CD4-positive, alpha-beta T cell (primary cell): ENCODE data around the gene MYCN. TPM values are rescaled to one million over a fixed set of nuclear protein-coding genes. Genes with fewer than 3 reads are reported as not detected.

Experiments used
- ATAC-seq: fragments of 200-7000 bp; cut with Tn5 transposase; one replicate; pipeline ENCODE4 v1.10.0; 2022; ENCODE audit warnings: mild to moderate bottlenecking; ENCODE audit not compliant: poor library complexity
- CTCF ChIA-PET: fragments of 350-600 bp; sonication (Branson Sonifier 250); formaldehyde crosslinking; loops from one replicate; lab custom pipeline; 2021; ENCODE audit warnings: antibody characterized with exemption, inconsistent platforms; lab: Charles Lee
- POLR2A ChIA-PET: fragments of 350-600 bp; sonication (Branson Sonifier 250); formaldehyde crosslinking; loops from one replicate; lab custom pipeline; 2021; ENCODE audit warnings: antibody characterized with exemption, inconsistent platforms; lab: Charles Lee
- DNase-seq, 14 experiments: peaks; one replicate each; pipeline ENCODE4 v3.0.0-alpha.2; 2013 to 2020; ENCODE audit warnings: mixed read lengths in 2 of 14
- H3K27ac ChIP-seq, 2 donors: one replicate each; pipeline versions ENCODE4 v1.5.1 to v1.7.0; 2013; ENCODE audit warnings: low read length in 2 of 2, low read depth in 1 of 2, mild to moderate bottlenecking in 1 of 2
- H3K27me3 ChIP-seq, 2 experiments: 1 replicate in 1 of 2; 2 replicates in 1 of 2; pipeline versions ENCODE4 v1.6.1 to v1.7.0; 2013; ENCODE audit warnings: low read length in 2 of 2, control low read depth in 1 of 2, mild to moderate bottlenecking in 1 of 2, moderate library complexity in 1 of 2; ENCODE audit not compliant: insufficient read depth in 2 of 2, control insufficient read depth in 1 of 2
- H3K36me3 ChIP-seq: one replicate; pipeline ENCODE4 v1.6.1; 2013; ENCODE audit warnings: low read length, control low read depth; ENCODE audit not compliant: insufficient read depth
- H3K4me1 ChIP-seq: one replicate; pipeline ENCODE4 v1.6.1; 2013; ENCODE audit warnings: low read length, control low read depth; ENCODE audit not compliant: insufficient read depth
- H3K4me3 ChIP-seq: one replicate; pipeline ENCODE4 v1.5.1; 2013; ENCODE audit warnings: mild to moderate bottlenecking, low read length, moderate library complexity
- H3K9me3 ChIP-seq, 2 experiments: 1 replicate in 1 of 2; 2 replicates in 1 of 2; pipeline versions ENCODE4 v1.6.1 to v1.7.0; 2013; ENCODE audit warnings: low read length in 2 of 2, mild to moderate bottlenecking in 2 of 2, control low read depth in 1 of 2, moderate library complexity in 1 of 2; ENCODE audit not compliant: control insufficient read depth in 1 of 2, insufficient read depth in 1 of 2
- H3K27ac Mint-ChIP-seq: one replicate; pipeline ENCODE4 v1.8.0; 2020; ENCODE audit warnings: mixed read lengths
- H3K27me3 Mint-ChIP-seq: one replicate; pipeline ENCODE4 v1.8.0; 2021; ENCODE audit warnings: mixed read lengths
- H3K36me3 Mint-ChIP-seq: one replicate; pipeline ENCODE4 v1.8.0; 2021; ENCODE audit warnings: low read depth, mixed read lengths
- H3K4me1 Mint-ChIP-seq: one replicate; pipeline ENCODE4 v1.8.0; 2021; ENCODE audit warnings: low read depth, mixed read lengths
- H3K4me3 Mint-ChIP-seq: one replicate; pipeline ENCODE4 v1.8.0; 2020; ENCODE audit warnings: mild to moderate bottlenecking, mixed read lengths
- H3K9me3 Mint-ChIP-seq: one replicate; pipeline ENCODE4 v1.8.0; 2020; ENCODE audit warnings: mixed read lengths
- CTCF ChIP-seq: fragments of 200-600 bp; IDR thresholded peaks from one replicate; pipeline ENCODE4 v1.8.0; 2022; ENCODE audit warnings: antibody characterized with exemption, mild to moderate bottlenecking
- intact Hi-C, 2 experiments: fragments of 100-400 bp; cut with DNase I in 1 of 2; cut with micrococcal nuclease in 1 of 2; formaldehyde crosslinking; loops; one replicate each; pipeline versions ENCODE4 v1.15.1 to v1.9.0; 2023 to 2025; cut with DNase I, micrococcal nuclease
- total RNA-seq, 174 experiments: library from RNA in 2 of 174; stranded (reverse) in 2 of 174; gene quantifications; one replicate each; pipeline ENCODE4 v1.2.3 and lab custom pipeline; 2021 to 2026

MYCN gene
- total RNA-seq, 2 experiments from 2014 or later, result 0.19 TPM; not detected in 1

GRCh38 chr2:15969214-15969613 lies 28.9 kb downstream of the MYCN start:
- no peaks in the 10 kb centered on the region for H3K27me3 ChIP-seq
- Mint-ChIP-seq H3K4me3 (no peak overlapping the region), H3K27me3 (no peaks in the 10 kb centered on the region), H3K27ac (no peak overlapping the region), H3K4me1 (peaks cover 71% of the 10 kb centered on the region), H3K36me3 (no peaks in the 10 kb centered on the region), H3K9me3 (no peaks in the 10 kb centered on the region)
- ChIA-PET POLR2A (no interaction called here), CTCF (no interaction called here)
- no peak for TF ChIP-seq CTCF
- no peaks in the 10 kb centered on the region for H3K36me3 ChIP-seq
- H3K9me3 ChIP-seq, result peaks cover 0 to 5% of the 10 kb centered on the region in 2 experiments
- H3K4me3 ChIP-seq, result no peak overlapping the region
- no peak overlapping the region for H3K27ac ChIP-seq
- ATAC-seq (no peak), DNase-seq (no peak)
- intact Hi-C loops, result no loop called here
- H3K4me1 ChIP-seq, result peaks cover 24% of the 10 kb centered on the region

DNA sequence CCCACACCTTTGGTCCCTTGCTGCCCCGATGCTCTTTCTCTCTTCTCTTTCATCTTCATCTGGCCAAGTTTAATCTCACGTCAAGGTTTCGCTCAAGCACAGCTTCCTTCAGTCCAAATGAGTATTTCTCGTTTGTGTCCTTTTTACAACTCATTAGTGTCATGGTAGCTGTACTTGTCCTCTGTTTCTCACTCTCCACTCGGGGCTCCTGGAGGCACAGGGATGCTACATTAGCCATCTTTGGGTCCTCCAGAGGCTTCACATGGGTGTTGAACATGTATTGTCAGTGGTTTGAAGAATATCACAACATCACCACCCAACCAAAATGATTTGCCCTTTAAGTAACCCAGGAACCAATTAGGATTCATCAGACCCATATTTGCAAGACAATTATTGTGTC lies 30.4 kb downstream of the MYCN start:
- CTCF ChIA-PET, result no interaction called here
- Mint-ChIP-seq H3K27me3 (no peaks in the 10 kb centered on the region), H3K4me3 (no peak overlapping the region), H3K4me1 (peaks cover 61% of the 10 kb centered on the region), H3K27ac (peak overlapping the region; percentile 1), H3K36me3 (no peaks in the 10 kb centered on the region), H3K9me3 (no peaks in the 10 kb centered on the region)
- POLR2A ChIA-PET, result no interaction called here
- TF ChIP-seq CTCF, result no peak
- no peak for ATAC-seq
- no peaks in the 10 kb centered on the region for H3K36me3 ChIP-seq
- H3K27me3 ChIP-seq, result no peaks in the 10 kb centered on the region
- no peak overlapping the region for H3K27ac ChIP-seq
- intact Hi-C loops, result no loop called here
- no peak for DNase-seq
- no peak overlapping the region for H3K4me3 ChIP-seq
- peaks cover 10% of the 10 kb centered on the region for H3K4me1 ChIP-seq
- peaks cover 0 to 5% of the 10 kb centered on the region in 2 experiments for H3K9me3 ChIP-seq

DNA sequence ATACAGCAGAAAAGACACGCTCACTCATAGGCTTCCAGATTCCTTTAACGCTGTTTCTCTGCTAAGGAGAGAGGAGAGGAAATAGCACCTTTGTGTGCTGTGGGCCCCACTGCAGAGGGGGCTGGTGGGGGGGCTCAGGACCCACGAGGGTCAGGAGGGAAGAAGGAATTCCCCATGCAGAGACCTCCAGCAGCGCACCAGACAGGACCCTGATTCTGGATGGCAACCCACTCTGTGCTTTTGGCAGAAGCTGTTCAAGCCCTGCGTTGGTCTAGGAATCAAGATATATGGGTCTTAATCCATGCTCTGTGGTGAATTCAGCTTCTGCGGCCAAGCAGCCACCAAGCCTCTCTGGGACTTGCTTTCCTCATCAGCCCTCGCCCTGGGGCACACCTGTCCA lies 31.0 kb downstream of the MYCN start:
- H3K27me3 ChIP-seq, result no peaks in the 10 kb centered on the region
- intact Hi-C loops, result no loop called here
- H3K9me3 ChIP-seq, result peaks cover 0 to 5% of the 10 kb centered on the region in 2 experiments
- Mint-ChIP-seq H3K27ac (no peak overlapping the region), H3K4me1 (peaks cover 54% of the 10 kb centered on the region), H3K9me3 (no peaks in the 10 kb centered on the region), H3K4me3 (no peak overlapping the region), H3K27me3 (no peaks in the 10 kb centered on the region), H3K36me3 (no peaks in the 10 kb centered on the region)
- H3K4me3 ChIP-seq, result no peak overlapping the region
- ATAC-seq (no peak), DNase-seq (no peak)
- CTCF ChIA-PET, result no interaction called here
- no peak overlapping the region for H3K27ac ChIP-seq
- peaks cover 3% of the 10 kb centered on the region for H3K4me1 ChIP-seq
- POLR2A ChIA-PET, result no interaction called here
- TF ChIP-seq CTCF, result no peak
- H3K36me3 ChIP-seq, result no peaks in the 10 kb centered on the region
